Calu3 (cell line): ENCODE data around the gene CCDC127. TPM values are rescaled to one million over a fixed set of nuclear protein-coding genes. Genes with fewer than 3 reads are reported as not detected.

Experiments
- BruUV-seq: library from RNA; stranded (reverse); fragments of 400-500 nt; replicated peaks from 2 replicates; lab custom pipeline; 2021; lab: Mats Ljungman, UMichigan
- CTCF ChIA-PET: fragments of 300-600 bp; sonication (Branson Sonifier 250); formaldehyde crosslinking; loops from one replicate; lab custom pipeline; 2022; ENCODE audit warnings: antibody characterized with exemption; lab: Charles Lee
- DNase-seq: peaks from one replicate; pipeline ENCODE4 v3.0.0; 2022
- H3K27ac Mint-ChIP-seq: one replicate; pipeline ENCODE4 v1.8.0; 2022; ENCODE audit warnings: mixed read lengths; ENCODE audit not compliant: unreplicated experiment
- H3K27me3 Mint-ChIP-seq: one replicate; pipeline ENCODE4 v1.8.0; 2022; ENCODE audit warnings: mixed read lengths; ENCODE audit not compliant: unreplicated experiment
- H3K36me3 Mint-ChIP-seq: one replicate; pipeline ENCODE4 v1.8.0; 2022; ENCODE audit warnings: mild to moderate bottlenecking, moderate library complexity, mixed read lengths; ENCODE audit not compliant: insufficient read depth, unreplicated experiment
- H3K4me1 Mint-ChIP-seq: one replicate; pipeline ENCODE4 v1.8.0; 2022; ENCODE audit warnings: mild to moderate bottlenecking, low read depth, mixed read lengths; ENCODE audit not compliant: unreplicated experiment
- H3K4me3 Mint-ChIP-seq: one replicate; pipeline ENCODE4 v1.8.0; 2022; ENCODE audit warnings: mild to moderate bottlenecking, low read depth, moderate library complexity, mixed read lengths; ENCODE audit not compliant: unreplicated experiment
- H3K9me3 Mint-ChIP-seq: one replicate; pipeline ENCODE4 v1.8.0; 2022; ENCODE audit warnings: low read depth, mixed read lengths; ENCODE audit not compliant: unreplicated experiment
- intact Hi-C: fragments of 100-400 bp; cut with micrococcal nuclease; formaldehyde crosslinking; loops from one replicate; pipeline ENCODE4 v1.10.0; 2022; ENCODE audit not compliant: unreplicated experiment
- total RNA-seq: library from RNA; stranded (reverse); gene quantifications from 2 replicates; pipeline ENCODE4 v1.2.3, GENCODE V29; 2022
- TF ChIP-seq, protein P1 (sequence below): fragments of 200-600 bp; IDR thresholded peaks from one replicate; pipeline ENCODE4 v1.8.0; 2022; ENCODE audit warnings: antibody characterized with exemption; ENCODE audit not compliant: unreplicated experiment

CCDC127 gene
- total RNA-seq, 1 experiment from 2014 or later: 7.3 TPM

DNA sequence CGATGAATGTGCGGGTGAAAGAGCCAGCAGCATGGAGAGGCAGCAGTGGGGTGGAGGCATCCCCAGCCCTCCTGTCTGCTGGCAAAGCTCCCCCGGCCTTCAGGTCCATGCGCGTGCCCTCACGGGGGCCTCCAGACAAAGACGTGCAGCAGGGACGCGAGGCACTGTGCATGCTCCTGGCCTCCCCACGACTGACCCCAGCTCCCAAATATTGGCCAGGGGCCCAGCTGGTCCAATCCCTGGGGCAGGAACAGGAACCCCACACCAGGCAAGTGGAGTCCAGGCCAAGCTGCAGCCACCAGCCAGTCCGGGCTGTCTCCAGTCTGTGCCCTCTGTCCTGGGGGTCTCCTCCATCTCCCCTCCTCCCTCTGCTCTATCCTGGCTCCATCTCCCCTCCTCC, 60.2 kb downstream of the CCDC127 start:
- no peak for DNase-seq
- BruUV-seq: no TSS peak
- TF ChIP-seq, protein P1, sequence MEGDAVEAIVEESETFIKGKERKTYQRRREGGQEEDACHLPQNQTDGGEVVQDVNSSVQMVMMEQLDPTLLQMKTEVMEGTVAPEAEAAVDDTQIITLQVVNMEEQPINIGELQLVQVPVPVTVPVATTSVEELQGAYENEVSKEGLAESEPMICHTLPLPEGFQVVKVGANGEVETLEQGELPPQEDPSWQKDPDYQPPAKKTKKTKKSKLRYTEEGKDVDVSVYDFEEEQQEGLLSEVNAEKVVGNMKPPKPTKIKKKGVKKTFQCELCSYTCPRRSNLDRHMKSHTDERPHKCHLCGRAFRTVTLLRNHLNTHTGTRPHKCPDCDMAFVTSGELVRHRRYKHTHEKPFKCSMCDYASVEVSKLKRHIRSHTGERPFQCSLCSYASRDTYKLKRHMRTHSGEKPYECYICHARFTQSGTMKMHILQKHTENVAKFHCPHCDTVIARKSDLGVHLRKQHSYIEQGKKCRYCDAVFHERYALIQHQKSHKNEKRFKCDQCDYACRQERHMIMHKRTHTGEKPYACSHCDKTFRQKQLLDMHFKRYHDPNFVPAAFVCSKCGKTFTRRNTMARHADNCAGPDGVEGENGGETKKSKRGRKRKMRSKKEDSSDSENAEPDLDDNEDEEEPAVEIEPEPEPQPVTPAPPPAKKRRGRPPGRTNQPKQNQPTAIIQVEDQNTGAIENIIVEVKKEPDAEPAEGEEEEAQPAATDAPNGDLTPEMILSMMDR: no peak
- Mint-ChIP-seq H3K27me3 (peaks cover 67% of the 10 kb centered on the region), H3K4me1 (no peaks in the 10 kb centered on the region), H3K36me3 (no peaks in the 10 kb centered on the region), H3K27ac (no peak overlapping the region), H3K4me3 (no peak overlapping the region), H3K9me3 (no peaks in the 10 kb centered on the region)
- CTCF ChIA-PET: no interaction called here
- intact Hi-C loops: no loop called here

DNA sequence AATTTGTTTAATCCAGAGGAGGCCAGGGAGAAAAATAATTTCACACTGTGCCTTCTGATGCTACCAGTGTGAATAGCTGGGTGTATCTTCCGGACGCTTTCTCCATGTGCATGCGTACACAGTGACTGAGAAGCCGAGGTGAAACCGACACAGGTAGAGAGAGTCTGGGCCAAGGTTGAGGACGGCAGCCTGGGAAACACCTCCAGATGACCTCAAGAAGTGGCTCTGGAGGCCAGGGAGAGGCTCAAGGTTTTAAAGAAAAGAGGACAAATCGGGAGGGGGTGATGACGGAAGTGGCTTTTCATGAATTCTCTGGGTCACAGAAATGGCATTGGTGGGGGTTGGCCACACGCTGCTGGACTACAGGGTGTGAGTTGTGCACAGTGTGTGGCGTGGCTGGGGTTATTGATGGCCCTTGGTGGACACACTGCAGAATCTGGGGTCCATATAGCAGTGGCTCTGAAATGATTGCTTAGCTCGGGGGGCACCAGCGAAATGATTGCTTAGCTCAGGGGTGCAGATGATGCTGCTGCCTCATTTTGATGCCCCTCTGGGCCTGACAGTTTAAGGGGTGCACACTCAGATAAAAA, 60.7 kb downstream of the CCDC127 start:
- H3K27me3 Mint-ChIP-seq: peaks cover 71% of the 10 kb centered on the region
- intact Hi-C loops: no loop called here
- DNase-seq: no peak
- no peaks in the 10 kb centered on the region for H3K9me3 Mint-ChIP-seq
- H3K4me1 Mint-ChIP-seq: no peaks in the 10 kb centered on the region
- H3K4me3 Mint-ChIP-seq: no peak overlapping the region
- CTCF ChIA-PET: no interaction called here
- H3K36me3 Mint-ChIP-seq: no peaks in the 10 kb centered on the region
- BruUV-seq: no TSS peak
- TF ChIP-seq, protein P1: no peak
- no peak overlapping the region for H3K27ac Mint-ChIP-seq

DNA sequence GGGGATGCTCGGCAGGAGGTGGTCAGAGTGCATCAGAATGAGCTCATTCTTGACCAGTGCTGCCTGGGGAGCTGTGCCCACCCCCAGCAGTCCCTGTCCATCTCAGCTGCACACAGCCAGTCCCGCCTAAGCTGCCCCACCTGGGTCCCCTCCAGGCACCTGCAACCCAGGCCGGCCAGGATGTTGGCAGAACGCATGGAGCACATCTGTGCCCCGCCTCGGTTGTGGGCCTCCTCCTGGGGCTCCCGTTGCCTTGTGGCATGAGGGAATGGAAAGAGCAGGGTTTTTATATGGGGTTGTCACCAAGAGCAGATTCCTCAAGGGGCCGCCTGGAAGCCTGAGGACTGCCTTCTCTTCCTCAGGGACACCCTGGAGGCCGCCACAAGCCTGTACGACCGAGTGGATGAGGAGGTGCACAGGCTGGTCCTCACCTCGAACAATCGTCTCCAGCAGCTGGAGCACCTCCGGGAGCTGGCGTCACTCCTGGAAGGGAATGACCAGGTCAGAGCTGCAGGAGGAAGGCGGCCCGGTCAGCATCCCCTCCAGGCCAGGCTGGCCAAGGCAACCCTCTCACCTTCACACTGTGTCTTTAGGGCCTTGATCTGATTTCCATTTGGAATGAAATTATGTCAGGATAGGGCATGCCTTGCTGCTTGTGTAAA, 61.4 kb downstream of the CCDC127 start:
- Mint-ChIP-seq H3K4me3 (no peak overlapping the region), H3K4me1 (no peaks in the 10 kb centered on the region), H3K27me3 (peaks cover 73% of the 10 kb centered on the region), H3K36me3 (no peaks in the 10 kb centered on the region), H3K9me3 (no peaks in the 10 kb centered on the region), H3K27ac (no peak overlapping the region)
- intact Hi-C loops: no loop called here
- TF ChIP-seq, protein P1: no peak
- CTCF ChIA-PET: no interaction called here
- BruUV-seq: no TSS peak
- no peak for DNase-seq

DNA sequence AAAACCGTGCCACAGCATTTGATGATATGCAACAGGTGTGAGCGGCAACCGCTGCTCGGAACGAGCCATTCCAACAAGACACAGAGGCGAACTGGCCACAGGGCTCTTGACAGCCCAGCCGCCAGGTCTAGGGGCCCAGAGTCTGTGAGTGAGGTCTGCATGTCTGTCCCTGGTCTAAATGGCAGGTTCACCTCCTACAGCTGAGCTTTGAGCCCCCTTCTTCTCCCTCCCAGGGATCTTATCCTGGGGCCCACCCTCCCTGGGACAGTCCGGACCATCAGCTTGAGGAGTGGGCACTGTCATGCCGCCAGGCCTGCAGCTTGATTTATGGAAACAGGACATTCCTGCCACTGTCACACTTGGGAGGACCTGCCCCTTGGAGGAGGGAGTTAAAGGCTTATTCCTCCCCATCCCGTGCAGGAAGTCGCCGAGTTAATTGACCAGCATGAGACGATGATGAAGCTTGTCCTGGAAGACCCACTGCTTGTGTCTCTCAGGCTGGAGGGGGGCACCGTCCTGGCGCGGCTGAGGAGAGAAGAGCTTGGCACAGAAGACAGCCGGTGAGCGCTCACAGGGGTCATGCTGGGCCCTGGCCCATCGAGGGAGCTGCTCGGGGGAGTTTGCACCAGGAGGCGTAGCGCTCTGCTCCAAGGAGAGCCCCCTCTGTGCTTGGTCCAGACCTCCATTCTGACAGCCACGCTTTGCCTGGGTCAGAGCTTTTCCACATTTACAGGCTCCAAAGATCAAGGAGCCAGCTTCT, 62.1 kb downstream of the CCDC127 start:
- intact Hi-C loops: no loop called here
- TF ChIP-seq, protein P1: no peak
- Mint-ChIP-seq H3K9me3 (no peaks in the 10 kb centered on the region), H3K27me3 (peaks cover 71% of the 10 kb centered on the region), H3K36me3 (no peaks in the 10 kb centered on the region), H3K27ac (no peak overlapping the region), H3K4me3 (no peak overlapping the region), H3K4me1 (no peaks in the 10 kb centered on the region)
- no peak for DNase-seq
- no TSS peak for BruUV-seq
- CTCF ChIA-PET: no interaction called here
